ENCODE results near the gene MIEN1. TPM values are rescaled to one million over a fixed set of nuclear protein-coding genes. Genes with fewer than 3 reads are reported as not detected.
A peak's percentile ranks its signal among the peaks of the same experiment; 100 is the strongest.

MIEN1 gene
- total and polyA plus RNA-seq, 2 of the 13 experiments (the other 11 are each of a cell fraction or from before 2014, with no cell fraction given): 40.6 to 56.6 TPM

DNA sequence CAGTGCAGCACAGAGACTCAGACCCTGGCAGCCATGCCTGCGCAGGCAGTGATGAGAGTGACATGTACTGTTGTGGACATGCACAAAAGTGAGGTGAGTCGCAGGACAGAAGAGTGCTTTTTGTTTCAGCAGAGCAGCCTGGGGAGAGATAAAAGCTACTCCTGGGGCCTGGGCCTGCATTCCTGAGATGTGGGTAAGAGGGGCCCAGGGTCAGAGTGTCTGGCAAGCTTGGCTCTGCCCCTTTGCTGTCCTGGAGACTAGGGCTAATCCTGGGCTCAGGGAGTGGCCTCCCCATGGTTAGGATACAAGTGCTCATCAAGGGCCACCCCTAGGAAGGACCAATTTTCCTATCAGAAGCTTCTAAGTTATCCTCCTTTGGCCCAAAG lies 35.2 kb downstream of the MIEN1 start (continued):
- peak; percentile 61; the same call in 1 of the 2 replicates for TF ChIP-seq FOXO4 (CRISPR knock-in tag; conservative IDR thresholded peaks at IDR 0.05)
- TF ChIP-seq AGO2 (optimal IDR thresholded peaks at IDR 0.05; ENCODE audit: low read depth, low read length): peak; percentile 7
- no peak for TF ChIP-seq ZBED4 (CRISPR knock-in tag; IDR thresholded peaks at IDR 0.05; ENCODE audit: borderline replicate concordance)
- peak; percentile 35 for TF ChIP-seq HNRNPH1 (optimal IDR thresholded peaks at IDR 0.05; ENCODE audit: low read depth, low read length)
- 0 out of 2 replicates have a peak, but pooled peaks have one; percentile 4 for TF ChIP-seq TP53 (CRISPR knock-in tag; conservative IDR thresholded peaks at IDR 0.05)
- peak; percentile 96 for TF ChIP-seq ZNF12 (CRISPR knock-in tag; IDR thresholded peaks at IDR 0.05)
- peak; percentile 16; the same call in 1 of the 2 replicates for TF ChIP-seq ZNF580 (CRISPR knock-in tag; IDR thresholded peaks at IDR 0.05; ENCODE audit: borderline replicate concordance, low read depth)
- 0 out of 2 replicates have a peak, but pooled peaks have one; percentile 21 for TF ChIP-seq MYNN (CRISPR knock-in tag; IDR thresholded peaks at IDR 0.05; ENCODE audit: low read depth)
- TF ChIP-seq TEAD3 (CRISPR knock-in tag; optimal IDR thresholded peaks at IDR 0.05; ENCODE audit: borderline replicate concordance): peak; percentile 21
- no peak for TF ChIP-seq ZNF513 (CRISPR knock-in tag; conservative IDR thresholded peaks at IDR 0.05)
- TF ChIP-seq KLF15 (CRISPR knock-in tag; IDR thresholded peaks at IDR 0.05; ENCODE audit: borderline replicate concordance): 0 out of 2 replicates have a peak, but pooled peaks have one; percentile 24
- TF ChIP-seq ZNF766 (CRISPR knock-in tag; IDR thresholded peaks at IDR 0.05; ENCODE audit: borderline replicate concordance): peak; percentile 79; the same call in 1 of the 2 replicates
- TF ChIP-seq, protein P1, sequence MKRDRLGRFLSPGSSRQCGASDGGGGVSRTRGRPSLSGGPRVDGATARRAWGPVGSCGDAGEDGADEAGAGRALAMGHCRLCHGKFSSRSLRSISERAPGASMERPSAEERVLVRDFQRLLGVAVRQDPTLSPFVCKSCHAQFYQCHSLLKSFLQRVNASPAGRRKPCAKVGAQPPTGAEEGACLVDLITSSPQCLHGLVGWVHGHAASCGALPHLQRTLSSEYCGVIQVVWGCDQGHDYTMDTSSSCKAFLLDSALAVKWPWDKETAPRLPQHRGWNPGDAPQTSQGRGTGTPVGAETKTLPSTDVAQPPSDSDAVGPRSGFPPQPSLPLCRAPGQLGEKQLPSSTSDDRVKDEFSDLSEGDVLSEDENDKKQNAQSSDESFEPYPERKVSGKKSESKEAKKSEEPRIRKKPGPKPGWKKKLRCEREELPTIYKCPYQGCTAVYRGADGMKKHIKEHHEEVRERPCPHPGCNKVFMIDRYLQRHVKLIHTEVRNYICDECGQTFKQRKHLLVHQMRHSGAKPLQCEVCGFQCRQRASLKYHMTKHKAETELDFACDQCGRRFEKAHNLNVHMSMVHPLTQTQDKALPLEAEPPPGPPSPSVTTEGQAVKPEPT (CRISPR knock-in tag; IDR thresholded peaks at IDR 0.05; ENCODE audit: low read depth): no peak
- TF ChIP-seq ZNF343 (CRISPR knock-in tag; IDR thresholded peaks at IDR 0.05): no peak
- peak in 1 of 2 experiments; percentile 39; a peak in 1 of 4 replicates for TF ChIP-seq POLR2A (IDR thresholded peaks at IDR 0.05; ENCODE audit: insufficient read depth in 1 of 2, low read depth in 2 of 2, low read length in 2 of 2)
- peak; percentile 18; the same call in 1 of the 2 replicates for TF ChIP-seq FOSL2 (CRISPR knock-in tag; IDR thresholded peaks at IDR 0.05)
- peak; percentile 72; the same call in 1 of the 2 replicates for TF ChIP-seq ZNF333 (CRISPR knock-in tag; IDR thresholded peaks at IDR 0.05; ENCODE audit: borderline replicate concordance)
- peak; percentile 1; the same call in 1 of the 2 replicates for TF ChIP-seq POLR2G (IDR thresholded peaks at IDR 0.05; ENCODE audit: low read depth, low read length)
- TF ChIP-seq ZNF639 (CRISPR knock-in tag; conservative IDR thresholded peaks at IDR 0.05): 0 out of 2 replicates have a peak, but pooled peaks have one; percentile 50
- TF ChIP-seq ZFP1 (CRISPR knock-in tag; IDR thresholded peaks at IDR 0.05): peak; percentile 21; the same call in 1 of the 2 replicates

All from HepG2 (cell line).